ENCODE data around the gene AKAP1.
A peak's percentile ranks its signal among the peaks of the same experiment; 100 is the strongest.
"Not testable (repeated sequence)": the region's sequence is repeated elsewhere in the genome, so short reads cannot be mapped to it uniquely, and the experiment has no call there.

AKAP1 gene

GRCh38 chr17:57077000-57077399 is 8.0 kb upstream of the AKAP1 start:
- no peak for DNase-seq (ENCODE audit: low read depth, low spot score)

GRCh38 chr17:57078274-57078673 is 6.8 kb upstream of the AKAP1 start:
- DNase-seq (ENCODE audit: low read depth, low spot score) = no peak

- no peak for DNase-seq (ENCODE audit: low read depth, low spot score)
Measured at GRCh38 chr17:57080718-57081117, 4.3 kb upstream of the AKAP1 start.

- DNase-seq (ENCODE audit: low read depth, low spot score) = no peak
Measured at GRCh38 chr17:57082441-57082840, 2.6 kb upstream of the AKAP1 start.

GRCh38 chr17:57084361-57084801 is 665 bp upstream of the AKAP1 start:
- DNase-seq (ENCODE audit: low read depth, low spot score) = no peak

GRCh38 chr17:57085448-57086068 is 512 bp downstream of the AKAP1 start:
- DNase-seq (ENCODE audit: low read depth, low spot score) = peak; percentile 66

GRCh38 chr17:57086069-57086930 is 1.3 kb downstream of the AKAP1 start:
- peak; percentile 47 for DNase-seq (ENCODE audit: low read depth, low spot score)

- DNase-seq (ENCODE audit: low read depth, low spot score) = no peak
Measured at GRCh38 chr17:57088298-57088697, 3.3 kb downstream of the AKAP1 start.

- no peak for DNase-seq (ENCODE audit: low read depth, low spot score)
Measured at GRCh38 chr17:57089391-57089790, 4.3 kb downstream of the AKAP1 start.

- no peak for DNase-seq (ENCODE audit: low read depth, low spot score)
Measured at GRCh38 chr17:57090560-57091185, 5.6 kb downstream of the AKAP1 start.

- no peak for DNase-seq (ENCODE audit: low read depth, low spot score)
Measured at GRCh38 chr17:57091186-57091618, 6.2 kb downstream of the AKAP1 start.

GRCh38 chr17:57092171-57092570 is 7.1 kb downstream of the AKAP1 start:
- DNase-seq (ENCODE audit: low read depth, low spot score) = peak; percentile 87

- no peak for DNase-seq (ENCODE audit: low read depth, low spot score)
Measured at GRCh38 chr17:57092779-57093178, 7.7 kb downstream of the AKAP1 start.

- DNase-seq (ENCODE audit: low read depth, low spot score) = no peak
Measured at GRCh38 chr17:57096472-57097202, 11.6 kb downstream of the AKAP1 start.

- DNase-seq (ENCODE audit: low read depth, low spot score) = peak; percentile 96
Measured at GRCh38 chr17:57097832-57098421, 12.9 kb downstream of the AKAP1 start.

- no peak for DNase-seq (ENCODE audit: low read depth, low spot score)
Measured at GRCh38 chr17:57099165-57099564, 14.1 kb downstream of the AKAP1 start.

- DNase-seq (ENCODE audit: low read depth, low spot score) = no peak
Measured at GRCh38 chr17:57102122-57102521, 17.1 kb downstream of the AKAP1 start.

GRCh38 chr17:57102660-57103059 is 17.6 kb downstream of the AKAP1 start:
- not testable (repeated sequence) for DNase-seq (ENCODE audit: low read depth, low spot score)

- peak; percentile 26 for DNase-seq (ENCODE audit: low read depth, low spot score)
Measured at GRCh38 chr17:57104461-57105175, 19.6 kb downstream of the AKAP1 start.

GRCh38 chr17:57105591-57105990 is 20.5 kb downstream of the AKAP1 start:
- DNase-seq (ENCODE audit: low read depth, low spot score) = no peak
